HepG2 (cell line): ENCODE data around the gene C1orf159. TPM values are rescaled to one million over a fixed set of nuclear protein-coding genes. Genes with fewer than 3 reads are reported as not detected.

Experiments
- AGO1 ChIP-seq: fragments of 200-400 bp; formaldehyde crosslinking; IDR thresholded peaks from 2 replicates; pipeline ENCODE4 v1.6.1; 2017; ENCODE audit warnings: mild to moderate bottlenecking, low read depth, low read length, moderate library complexity; ENCODE audit not compliant: poor library complexity, severe bottlenecking
- ARNT ChIP-seq: fragments of 450-650 bp; IDR thresholded peaks from 2 replicates; pipeline ENCODE4 v1.6.1; 2017
- CCAR2 ChIP-seq: fragments of 200-400 bp; formaldehyde crosslinking; optimal IDR thresholded peaks from 2 replicates; pipeline ENCODE3; 2018; ENCODE audit warnings: low read depth, mild to moderate bottlenecking, low read length, moderate library complexity
- EHMT2 ChIP-seq: fragments of 200-600 bp; sonication (generic); IDR thresholded peaks from 2 replicates; pipeline ENCODE4 v1.7.0; 2017; ENCODE audit warnings: antibody characterized with exemption, low read depth, low read length, borderline replicate concordance
- FOXJ3 ChIP-seq: sonication (generic); formaldehyde crosslinking; IDR thresholded peaks from 2 replicates; pipeline ENCODE4 v1.4.0; 2020; ENCODE audit warnings: missing genetic modification reagents, mild to moderate bottlenecking, borderline replicate concordance
- GABPB1 ChIP-seq: IDR thresholded peaks from 2 replicates; pipeline ENCODE4 v1.6.1; 2016; ENCODE audit warnings: mild to moderate bottlenecking, missing genetic modification reagents, moderate library complexity, missing compliant biosample characterization
- GATAD2A ChIP-seq: IDR thresholded peaks from 2 replicates; pipeline ENCODE4 v1.6.1; 2016
- HOXA5 ChIP-seq: sonication (generic); formaldehyde crosslinking; IDR thresholded peaks from 2 replicates; pipeline ENCODE4 v1.4.0; 2020; ENCODE audit warnings: missing genetic modification reagents
- NONO ChIP-seq, 2 experiments: fragments of 450-650 bp in 1 of 2; sonication (generic) in 1 of 2; formaldehyde crosslinking in 1 of 2; IDR thresholded peaks in 1 of 2; conservative IDR thresholded peaks in 1 of 2; 2 replicates each; pipeline versions ENCODE4 v1.6.1 to v1.8.0; 2017 to 2022; ENCODE audit warnings: mild to moderate bottlenecking in 1 of 2, missing genetic modification reagents in 1 of 2, moderate library complexity in 1 of 2
- ONECUT2 ChIP-seq: sonication (generic); formaldehyde crosslinking; IDR thresholded peaks from 2 replicates; pipeline ENCODE4 v1.4.0; 2020; ENCODE audit warnings: missing genetic modification reagents
- PAX8 ChIP-seq: sonication (generic); formaldehyde crosslinking; IDR thresholded peaks from 2 replicates; pipeline ENCODE4 v1.8.0; 2022; ENCODE audit warnings: mild to moderate bottlenecking, missing genetic modification reagents, borderline replicate concordance
- PHF21A ChIP-seq: sonication (generic); formaldehyde crosslinking; IDR thresholded peaks from 2 replicates; pipeline ENCODE4 v1.5.0; 2020; ENCODE audit warnings: mild to moderate bottlenecking, missing genetic modification reagents
- POLR2AphosphoS2 ChIP-seq: IDR thresholded peaks from 2 replicates; pipeline ENCODE4 v1.6.1; 2011; ENCODE audit warnings: low read depth, low read length, improper control_type of control experiment
- RAD21 ChIP-seq: fragments of 450-650 bp; formaldehyde crosslinking; IDR thresholded peaks from 2 replicates; pipeline ENCODE4 v1.5.0; 2020; ENCODE audit warnings: mild to moderate bottlenecking
- TOPORS ChIP-seq: sonication (generic); formaldehyde crosslinking; IDR thresholded peaks from 2 replicates; pipeline ENCODE4 v1.8.0; 2023; ENCODE audit warnings: mild to moderate bottlenecking, missing genetic modification reagents
- ZFP37 ChIP-seq: sonication (generic); formaldehyde crosslinking; IDR thresholded peaks from 2 replicates; pipeline ENCODE4 v1.4.0; 2020; ENCODE audit warnings: missing genetic modification reagents, borderline replicate concordance
- ZNF430 ChIP-seq: sonication (generic); formaldehyde crosslinking; IDR thresholded peaks from 2 replicates; pipeline ENCODE4 v1.9.0; 2021; ENCODE audit warnings: mild to moderate bottlenecking, missing genetic modification reagents
- ZNF724P ChIP-seq: sonication (generic); formaldehyde crosslinking; IDR thresholded peaks from 2 replicates; pipeline ENCODE4 v1.8.0; 2022; ENCODE audit warnings: missing genetic modification reagents, borderline replicate concordance
- ZSCAN20 ChIP-seq: sonication (generic); formaldehyde crosslinking; IDR thresholded peaks from 2 replicates; pipeline ENCODE4 v1.4.0; 2020; ENCODE audit warnings: missing genetic modification reagents, mild to moderate bottlenecking, borderline replicate concordance
- polyA plus RNA-seq, 8 experiments: library from polyadenylated mRNA; depleted of rRNA in 3 of 8; stranded (reverse) in 7 of 8; unstranded in 1 of 8; fragments of >200 nt; fragmentation: Illumina TruSeq in 4 of 8; extraction: Trizol in 4 of 8; gene quantifications; 2 replicates each; pipeline versions ENCODE4 v1.2.1 to v1.2.3, GENCODE V29; 2011 to 2016; ENCODE audit warnings: low read depth in 4 of 8, missing spikeins in 1 of 8, mixed read lengths in 1 of 8; ENCODE audit not compliant: insufficient read depth in 1 of 8
- total RNA-seq, 5 experiments: library from RNA; depleted of rRNA; stranded (reverse); fragments of >200 nt; fragmentation: Illumina TruSeq; extraction: Trizol; gene quantifications; 2 replicates each; pipeline ENCODE4 v1.2.3, GENCODE V29; 2016; ENCODE audit warnings: low read depth in 1 of 5
- TF ChIP-seq, protein P1 (sequence below): sonication (generic); formaldehyde crosslinking; IDR thresholded peaks from 2 replicates; pipeline ENCODE4 v1.9.0; 2022; ENCODE audit warnings: low read depth, missing genetic modification reagents
- TF ChIP-seq, protein P2 (sequence below): sonication (generic); formaldehyde crosslinking; IDR thresholded peaks from 2 replicates; pipeline ENCODE4 v1.5.1; 2020; ENCODE audit warnings: missing genetic modification reagents, mild to moderate bottlenecking, borderline replicate concordance
- TF ChIP-seq, protein P3 (sequence below): sonication (generic); formaldehyde crosslinking; IDR thresholded peaks from 2 replicates; pipeline ENCODE4 v1.4.0; 2020; ENCODE audit warnings: missing genetic modification reagents, borderline replicate concordance

C1orf159 gene
- total and polyA plus RNA-seq, 2 of the 13 experiments (the other 11 are each of a cell fraction or from before 2014, with no cell fraction given): 3.8 to 6.7 TPM

DNA sequence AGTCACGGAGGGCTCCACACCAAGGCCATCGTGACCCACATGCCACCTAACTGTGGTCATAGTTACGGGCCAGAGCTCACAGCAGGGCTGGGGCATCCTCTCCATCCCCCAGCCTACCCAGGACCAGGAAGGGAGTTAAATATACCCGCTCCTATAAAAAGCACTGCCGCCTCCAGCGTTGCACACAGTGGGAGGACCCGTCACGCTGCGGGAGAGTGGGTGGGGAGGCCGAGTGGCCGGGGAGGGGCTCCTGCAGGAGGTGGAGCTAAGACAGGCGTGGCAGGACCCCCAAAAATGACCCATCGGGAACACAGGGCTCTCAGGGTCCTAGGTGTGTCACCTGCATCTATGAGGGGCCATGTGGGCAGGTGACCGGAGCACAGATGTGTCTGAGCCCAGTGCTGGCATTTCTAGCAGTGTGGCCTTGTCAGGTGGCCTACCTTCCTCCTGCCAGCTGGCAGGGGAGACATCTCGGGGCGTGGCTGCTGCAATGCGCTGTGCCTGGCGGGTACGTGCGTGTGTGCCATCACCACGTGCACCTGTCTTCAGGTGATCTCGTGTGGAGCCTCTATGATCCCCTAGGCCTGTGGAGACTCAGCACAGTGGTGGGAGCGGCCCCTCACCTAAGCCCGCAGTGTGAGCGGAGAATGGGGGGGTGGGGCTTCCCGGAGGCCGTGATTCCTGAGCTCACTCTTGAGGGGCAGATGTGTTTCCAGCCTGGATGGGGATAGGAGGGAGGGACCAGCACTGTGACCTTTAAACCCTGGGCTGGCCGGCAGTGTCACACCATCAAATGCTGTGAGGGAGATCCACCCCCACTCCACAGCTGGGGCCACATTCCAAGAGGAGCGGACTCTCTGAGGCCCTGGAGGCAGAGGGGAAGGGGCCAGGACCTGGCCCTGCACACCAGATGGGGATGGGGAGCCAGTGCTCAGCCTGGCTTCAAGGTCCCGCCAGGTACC is 78.2 kb downstream of the C1orf159 start (continued):
- no peak for TF ChIP-seq AGO1
- no peak for TF ChIP-seq FOXJ3 (CRISPR knock-in tag)
- TF ChIP-seq TOPORS (CRISPR knock-in tag): no peak
- TF ChIP-seq HOXA5 (CRISPR knock-in tag): no peak
- TF ChIP-seq ZFP37 (CRISPR knock-in tag): no peak
- TF ChIP-seq ARNT: no peak
- peak; percentile 72 for TF ChIP-seq PHF21A (CRISPR knock-in tag)
- TF ChIP-seq EHMT2: no peak
- peak; percentile 46; the same call in 1 of the 2 replicates for TF ChIP-seq GATAD2A
- TF ChIP-seq RAD21 (CRISPR knock-in tag): no peak
- TF ChIP-seq ZNF724P (CRISPR knock-in tag): no peak
- TF ChIP-seq, protein P1, sequence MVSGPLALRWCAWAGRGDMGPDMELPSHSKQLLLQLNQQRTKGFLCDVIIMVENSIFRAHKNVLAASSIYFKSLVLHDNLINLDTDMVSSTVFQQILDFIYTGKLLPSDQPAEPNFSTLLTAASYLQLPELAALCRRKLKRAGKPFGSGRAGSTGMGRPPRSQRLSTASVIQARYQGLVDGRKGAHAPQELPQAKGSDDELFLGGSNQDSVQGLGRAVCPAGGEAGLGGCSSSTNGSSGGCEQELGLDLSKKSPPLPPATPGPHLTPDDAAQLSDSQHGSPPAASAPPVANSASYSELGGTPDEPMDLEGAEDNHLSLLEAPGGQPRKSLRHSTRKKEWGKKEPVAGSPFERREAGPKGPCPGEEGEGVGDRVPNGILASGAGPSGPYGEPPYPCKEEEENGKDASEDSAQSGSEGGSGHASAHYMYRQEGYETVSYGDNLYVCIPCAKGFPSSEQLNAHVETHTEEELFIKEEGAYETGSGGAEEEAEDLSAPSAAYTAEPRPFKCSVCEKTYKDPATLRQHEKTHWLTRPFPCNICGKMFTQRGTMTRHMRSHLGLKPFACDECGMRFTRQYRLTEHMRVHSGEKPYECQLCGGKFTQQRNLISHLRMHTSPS (CRISPR knock-in tag): no peak
- no peak for TF ChIP-seq ONECUT2 (CRISPR knock-in tag)
- TF ChIP-seq GABPB1: peak; percentile 25
- TF ChIP-seq, protein P2, sequence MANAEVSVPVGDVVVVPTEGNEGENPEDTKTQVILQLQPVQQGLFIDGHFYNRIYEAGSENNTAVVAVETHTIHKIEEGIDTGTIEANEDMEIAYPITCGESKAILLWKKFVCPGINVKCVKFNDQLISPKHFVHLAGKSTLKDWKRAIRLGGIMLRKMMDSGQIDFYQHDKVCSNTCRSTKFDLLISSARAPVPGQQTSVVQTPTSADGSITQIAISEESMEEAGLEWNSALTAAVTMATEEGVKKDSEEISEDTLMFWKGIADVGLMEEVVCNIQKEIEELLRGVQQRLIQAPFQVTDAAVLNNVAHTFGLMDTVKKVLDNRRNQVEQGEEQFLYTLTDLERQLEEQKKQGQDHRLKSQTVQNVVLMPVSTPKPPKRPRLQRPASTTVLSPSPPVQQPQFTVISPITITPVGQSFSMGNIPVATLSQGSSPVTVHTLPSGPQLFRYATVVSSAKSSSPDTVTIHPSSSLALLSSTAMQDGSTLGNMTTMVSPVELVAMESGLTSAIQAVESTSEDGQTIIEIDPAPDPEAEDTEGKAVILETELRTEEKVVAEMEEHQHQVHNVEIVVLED (CRISPR knock-in tag): no peak
- no peak for TF ChIP-seq CCAR2
- TF ChIP-seq, protein P3, sequence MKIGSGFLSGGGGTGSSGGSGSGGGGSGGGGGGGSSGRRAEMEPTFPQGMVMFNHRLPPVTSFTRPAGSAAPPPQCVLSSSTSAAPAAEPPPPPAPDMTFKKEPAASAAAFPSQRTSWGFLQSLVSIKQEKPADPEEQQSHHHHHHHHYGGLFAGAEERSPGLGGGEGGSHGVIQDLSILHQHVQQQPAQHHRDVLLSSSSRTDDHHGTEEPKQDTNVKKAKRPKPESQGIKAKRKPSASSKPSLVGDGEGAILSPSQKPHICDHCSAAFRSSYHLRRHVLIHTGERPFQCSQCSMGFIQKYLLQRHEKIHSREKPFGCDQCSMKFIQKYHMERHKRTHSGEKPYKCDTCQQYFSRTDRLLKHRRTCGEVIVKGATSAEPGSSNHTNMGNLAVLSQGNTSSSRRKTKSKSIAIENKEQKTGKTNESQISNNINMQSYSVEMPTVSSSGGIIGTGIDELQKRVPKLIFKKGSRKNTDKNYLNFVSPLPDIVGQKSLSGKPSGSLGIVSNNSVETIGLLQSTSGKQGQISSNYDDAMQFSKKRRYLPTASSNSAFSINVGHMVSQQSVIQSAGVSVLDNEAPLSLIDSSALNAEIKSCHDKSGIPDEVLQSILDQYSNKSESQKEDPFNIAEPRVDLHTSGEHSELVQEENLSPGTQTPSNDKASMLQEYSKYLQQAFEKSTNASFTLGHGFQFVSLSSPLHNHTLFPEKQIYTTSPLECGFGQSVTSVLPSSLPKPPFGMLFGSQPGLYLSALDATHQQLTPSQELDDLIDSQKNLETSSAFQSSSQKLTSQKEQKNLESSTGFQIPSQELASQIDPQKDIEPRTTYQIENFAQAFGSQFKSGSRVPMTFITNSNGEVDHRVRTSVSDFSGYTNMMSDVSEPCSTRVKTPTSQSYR (CRISPR knock-in tag): peak; percentile 87
- TF ChIP-seq ZSCAN20 (CRISPR knock-in tag): no peak
- no peak for TF ChIP-seq ZNF430 (CRISPR knock-in tag)
- TF ChIP-seq POLR2AphosphoS2: no peak
- no peak for TF ChIP-seq PAX8 (CRISPR knock-in tag)
- TF ChIP-seq NONO (IDR thresholded peaks at IDR 0.05): no peak
- TF ChIP-seq NONO (CRISPR knock-in tag; conservative IDR thresholded peaks at IDR 0.05): 0 out of 2 replicates have a peak, but pooled peaks have one; percentile 4
